HG02623 (cell line): ENCODE data around the gene LRRTM1.

ENCODE experiments used
- ATAC-seq: cut with Tn5 transposase; IDR thresholded peaks from one replicate; pipeline ENCODE4 v1.9.1; 2021; ENCODE audit warnings: moderate library complexity; ENCODE audit not compliant: unreplicated experiment

LRRTM1 gene

GRCh38 chr2:80302314-80303005 lies 2.1 kb downstream of the LRRTM1 start:
- no peak for ATAC-seq

GRCh38 chr2:80302001-80302313 lies 2.6 kb downstream of the LRRTM1 start:
- no peak for ATAC-seq

GRCh38 chr2:80300954-80301353 lies 3.6 kb downstream of the LRRTM1 start:
- no peak for ATAC-seq

GRCh38 chr2:80300346-80300745 lies 4.2 kb downstream of the LRRTM1 start:
- no peak for ATAC-seq

DNA sequence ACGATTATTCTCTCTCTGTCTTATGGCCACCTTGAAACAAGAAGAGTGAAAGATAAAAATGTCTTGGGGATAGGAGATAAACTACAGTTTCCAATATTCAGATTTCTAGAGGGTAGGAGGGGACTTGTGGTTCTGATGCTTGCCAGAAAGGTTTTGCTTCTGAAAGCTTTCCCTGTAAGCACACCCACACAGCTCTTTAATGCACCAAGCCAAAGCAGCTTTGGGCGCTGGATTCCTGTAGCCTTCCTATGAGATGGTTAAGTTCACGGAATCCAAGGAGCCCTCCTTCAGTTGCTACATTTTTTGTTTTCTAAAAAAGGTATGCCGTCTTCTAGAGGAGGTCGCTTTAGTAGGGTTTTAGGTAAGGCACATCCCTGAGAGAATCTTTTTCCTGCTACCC lies 4.9 kb downstream of the LRRTM1 start:
- no peak for ATAC-seq

- ATAC-seq = no peak
Observed at GRCh38 chr2:80298954-80299353, 5.6 kb downstream of the LRRTM1 start.

GRCh38 chr2:80293039-80293438 lies 11.5 kb downstream of the LRRTM1 start:
- ATAC-seq = no peak

- ATAC-seq = no peak
Observed at GRCh38 chr2:80292474-80292873, 12.1 kb downstream of the LRRTM1 start.

- no peak for ATAC-seq
Observed at GRCh38 chr2:80291656-80292055, 12.9 kb downstream of the LRRTM1 start.

DNA sequence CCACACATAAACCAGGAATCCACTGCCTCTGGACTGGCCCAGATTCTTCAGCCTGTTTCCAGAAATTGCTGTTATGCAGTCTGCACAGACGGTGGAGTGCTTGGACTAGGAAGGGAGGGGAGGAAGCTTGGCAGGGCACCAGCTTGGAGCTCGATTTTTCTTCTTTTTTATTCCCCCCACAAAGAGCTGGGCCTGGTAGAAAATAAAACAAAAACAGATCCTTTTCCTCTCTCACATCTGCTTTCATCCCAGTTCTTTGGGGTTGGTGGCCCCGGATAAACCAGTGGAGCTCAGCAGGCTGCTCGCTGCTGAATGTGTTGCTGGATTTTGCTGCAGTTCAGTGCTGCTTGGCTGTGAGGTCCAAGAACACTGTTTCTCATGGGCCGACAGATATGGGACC lies 16.0 kb downstream of the LRRTM1 start:
- ATAC-seq = no peak

DNA sequence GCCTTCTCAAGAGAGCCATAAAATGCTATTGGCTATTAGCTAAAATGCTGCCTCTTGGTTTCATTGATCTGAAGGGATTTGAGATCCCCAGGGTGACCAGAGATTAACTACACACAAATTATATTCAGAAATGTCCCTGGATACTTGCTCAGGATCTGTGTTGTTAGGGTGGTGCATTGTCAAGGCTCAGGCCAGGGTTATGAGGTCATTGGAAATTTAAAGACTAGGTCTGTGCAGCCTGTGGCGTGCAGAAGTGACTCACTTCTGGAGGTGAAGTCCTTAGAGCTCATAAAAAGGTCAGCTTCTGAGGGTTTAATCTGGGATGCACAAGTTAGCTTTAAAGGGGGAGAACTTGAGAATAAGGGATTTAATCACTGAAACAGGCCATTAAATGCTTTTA lies 23.5 kb downstream of the LRRTM1 start:
- ATAC-seq = no peak

DNA sequence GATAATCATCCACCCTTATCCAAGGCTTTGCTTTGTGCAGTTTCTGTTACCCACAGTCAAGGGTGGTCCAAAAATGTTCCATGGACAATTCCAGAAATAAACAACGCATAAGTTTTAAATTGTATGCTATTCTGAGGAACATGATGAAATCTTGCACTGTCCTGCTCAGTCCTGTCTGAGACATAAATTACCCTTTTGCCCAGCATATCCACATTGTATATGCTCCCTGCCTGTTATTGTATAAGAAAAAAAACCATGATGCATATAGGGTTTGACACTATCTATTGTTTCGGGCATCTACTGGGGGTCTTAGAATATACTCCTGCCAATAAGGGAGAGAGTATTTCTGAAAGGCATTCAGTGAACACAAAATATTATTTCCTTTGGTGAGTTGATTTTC lies 24.0 kb downstream of the LRRTM1 start:
- no peak for ATAC-seq

DNA sequence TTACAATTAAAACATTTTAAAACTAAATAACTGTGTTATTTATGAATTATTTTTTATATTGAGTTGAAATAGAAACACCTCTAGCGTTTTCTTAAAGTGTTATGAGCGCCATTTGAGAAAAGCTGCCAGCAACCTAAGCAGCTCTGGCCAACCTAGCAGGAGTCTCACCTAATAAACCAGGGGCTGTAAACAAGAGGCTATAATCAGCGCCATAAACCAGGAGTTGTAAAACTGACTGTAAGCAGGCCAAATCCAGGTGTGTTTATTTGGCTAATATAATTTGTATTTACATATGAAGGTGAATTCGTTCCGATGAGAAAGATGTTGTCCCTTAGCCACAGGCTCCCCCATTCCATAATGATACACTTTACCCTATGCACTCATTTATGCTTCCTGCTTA lies 34.7 kb downstream of the LRRTM1 start:
- no peak for ATAC-seq

GRCh38 chr2:80266231-80266630 lies 38.3 kb downstream of the LRRTM1 start:
- no peak for ATAC-seq

DNA sequence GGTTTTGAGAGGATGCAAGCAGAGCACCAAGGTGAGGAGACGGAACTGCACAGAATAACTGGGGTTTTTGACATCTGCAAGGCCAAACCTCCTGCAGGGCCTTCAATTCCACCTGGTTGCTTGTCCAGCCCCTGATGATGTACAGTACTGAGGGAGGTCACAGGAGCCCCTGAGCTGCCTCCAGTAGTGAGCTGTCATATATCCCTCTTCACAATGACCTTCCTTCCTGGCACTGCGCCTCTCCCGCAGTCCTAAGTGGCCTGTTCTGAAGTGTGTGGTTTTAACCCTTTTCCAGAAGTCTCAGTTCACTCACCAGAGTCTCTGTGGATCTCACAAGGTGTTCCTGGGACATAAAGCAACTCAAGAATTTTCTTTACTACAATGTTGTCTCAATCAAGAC lies 45.3 kb downstream of the LRRTM1 start:
- ATAC-seq = no peak

GRCh38 chr2:80258793-80259192 lies 45.8 kb downstream of the LRRTM1 start:
- ATAC-seq = no peak

DNA sequence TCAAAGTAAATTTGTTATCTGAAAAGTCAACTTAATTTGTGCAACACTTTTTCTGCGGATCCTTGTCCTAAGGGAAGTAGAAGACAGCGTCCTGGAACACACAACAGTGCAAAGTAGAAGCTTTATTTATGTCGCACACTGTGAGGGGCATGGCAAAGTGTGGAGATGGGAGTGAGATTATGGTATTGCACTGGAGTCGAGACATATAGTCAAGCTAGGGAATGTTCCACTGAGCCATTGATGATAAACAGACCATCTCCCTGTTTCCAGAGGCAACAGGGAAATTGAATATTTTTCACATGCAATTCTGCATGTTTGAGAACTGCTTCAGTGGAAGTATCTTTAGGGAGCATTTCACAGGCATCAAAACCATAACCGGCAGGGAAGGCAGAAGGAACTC lies 46.2 kb downstream of the LRRTM1 start:
- ATAC-seq = no peak

DNA sequence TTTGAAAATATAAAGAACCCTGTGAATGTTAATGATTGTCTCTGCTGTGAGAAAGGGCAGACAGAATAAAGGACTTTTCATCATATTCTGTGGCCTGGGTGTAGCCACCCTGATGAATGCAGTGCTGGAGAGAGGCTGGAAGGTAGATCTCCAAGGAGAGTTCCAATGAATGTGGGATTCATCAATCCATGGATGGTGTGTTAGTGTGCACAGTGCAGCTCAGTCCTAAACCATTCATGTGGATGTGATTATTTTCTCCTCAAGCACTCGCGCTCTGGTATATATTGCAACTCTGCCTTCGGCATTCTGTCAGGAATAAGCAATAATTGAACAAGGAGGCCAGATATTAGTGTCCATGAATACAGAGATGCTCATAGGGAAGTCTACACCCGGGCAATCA lies 47.1 kb downstream of the LRRTM1 start:
- no peak for ATAC-seq

DNA sequence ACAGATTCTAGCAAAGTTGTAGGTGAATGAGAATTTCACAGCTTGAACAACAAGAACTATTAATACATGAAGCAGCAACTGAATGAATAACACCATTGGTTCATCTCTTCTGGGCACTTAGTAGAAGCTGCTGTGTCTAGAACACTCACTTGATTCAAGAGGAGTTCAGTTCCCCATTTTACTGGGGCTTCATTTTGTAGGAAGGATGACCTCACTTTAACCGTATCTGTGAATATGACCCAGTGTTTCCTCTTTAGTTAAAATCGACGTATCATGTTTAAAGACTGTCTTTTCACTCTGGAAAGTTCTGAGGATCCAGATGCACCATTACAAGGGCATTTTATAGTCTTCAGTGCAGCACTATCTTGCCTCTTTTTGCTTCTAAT lies 47.8 kb downstream of the LRRTM1 start:
- no peak for ATAC-seq

DNA sequence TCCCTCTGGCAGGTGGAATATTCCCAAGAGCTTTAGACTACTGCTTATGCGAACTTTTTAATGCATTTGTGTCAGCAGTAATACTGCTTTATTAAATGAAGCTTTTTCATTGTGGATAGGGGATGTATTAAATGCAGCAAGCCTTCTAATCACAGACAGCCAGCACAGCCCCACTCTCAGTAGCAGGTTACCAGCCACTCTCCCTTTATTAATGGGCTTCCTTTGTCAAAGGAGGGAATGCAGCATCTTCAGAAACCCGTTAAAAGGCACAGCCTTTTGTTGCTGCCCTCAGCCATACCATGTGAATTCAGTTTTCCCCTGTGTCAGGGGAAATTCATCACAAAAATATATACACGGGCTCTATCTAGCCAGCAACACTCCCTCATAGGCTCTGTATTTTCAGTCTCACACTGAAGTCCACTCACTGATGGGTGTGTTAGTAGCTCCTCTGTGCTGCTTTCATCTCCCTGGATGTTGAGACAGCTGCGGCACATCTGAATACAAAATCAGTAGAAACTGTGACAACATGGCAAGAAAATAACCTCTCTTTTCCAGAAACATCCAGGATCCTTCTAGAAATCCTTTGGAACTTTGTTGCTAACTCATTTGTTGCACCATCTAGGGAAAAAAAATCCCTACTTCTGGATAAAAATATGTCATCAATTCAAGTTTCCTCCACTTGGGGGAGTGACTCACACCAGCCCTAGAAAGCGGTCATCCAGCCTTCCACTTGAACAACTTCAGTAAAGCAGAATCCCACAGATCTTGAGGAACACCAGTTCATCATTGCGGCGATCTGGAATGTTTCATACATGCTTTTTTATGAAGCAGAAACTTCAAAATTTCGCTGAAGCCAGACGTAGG lies 48.4 kb downstream of the LRRTM1 start:
- no peak for ATAC-seq

DNA sequence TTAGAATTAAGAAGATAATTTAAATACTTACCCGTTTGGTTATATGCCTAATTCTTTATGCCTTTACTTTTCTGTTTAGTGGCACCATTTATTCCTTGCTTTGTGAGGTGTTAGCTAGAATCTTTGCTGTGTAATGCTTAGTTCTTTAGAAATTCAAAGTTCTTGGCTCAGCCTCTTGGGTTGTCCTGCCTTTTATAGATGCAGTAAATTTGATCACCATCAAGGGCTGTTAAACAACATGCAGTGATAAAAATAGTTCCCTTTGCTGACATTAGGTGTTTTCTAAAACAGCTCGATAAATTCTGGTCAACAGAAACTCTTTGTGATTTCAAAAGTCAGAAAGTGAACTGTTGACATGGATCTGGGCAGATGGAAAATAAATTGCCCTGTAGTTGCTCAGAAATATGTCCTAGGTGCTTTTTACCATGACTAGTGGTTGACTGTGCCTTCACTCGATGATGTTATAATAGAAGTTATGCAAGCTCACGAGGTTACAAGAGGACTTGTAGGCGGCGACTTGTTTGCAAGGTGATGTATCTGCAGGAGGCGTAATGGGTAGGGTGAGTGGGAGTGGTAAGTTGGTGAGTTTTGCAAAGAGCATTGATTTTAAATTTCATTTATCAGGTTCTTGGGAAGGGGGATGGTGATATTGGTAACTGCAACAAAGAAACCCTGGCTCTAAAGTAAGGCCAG lies 52.1 kb downstream of the LRRTM1 start:
- no peak for ATAC-seq
